ENCODE results near the gene ADH5.
"Not testable (repeated sequence)": the region's sequence is repeated elsewhere in the genome, so short reads cannot be mapped to it uniquely, and the experiment has no call there.

ADH5 gene

GRCh38 chr4:99102634-99103033 is 14.0 kb upstream of the ADH5 start:
- ChIA-PET CTCF (no interaction called here), POLR2A (interaction anchor here (1.2 kb wide), 1 partner anchor 14 kb away, joined by 3 read pairs; the partner anchor contains the start of gene ADH5)
- no peak for TF ChIP-seq FOXM1 (IDR thresholded peaks at IDR 0.05; ENCODE audit: borderline replicate concordance)
- TF ChIP-seq PKNOX1 (IDR thresholded peaks at IDR 0.05), result no peak
- TF ChIP-seq SP1 (IDR thresholded peaks at IDR 0.05), result no peak
- no peak for TF ChIP-seq TARDBP (IDR thresholded peaks at IDR 0.05)
- no peak for DNase-seq (ENCODE audit: extremely low spot score)

- no peak for DNase-seq (ENCODE audit: extremely low spot score)
- TF ChIP-seq ELF4 (IDR thresholded peaks at IDR 0.05) (no peak), BHLHE40 (IDR thresholded peaks at IDR 0.05; ENCODE audit: borderline replicate concordance) (no peak), SUZ12 (IDR thresholded peaks at IDR 0.05) (no peak), FOXA1 (IDR thresholded peaks at IDR 0.05) (no peak), NFRKB (IDR thresholded peaks at IDR 0.05) (no peak), TARDBP (IDR thresholded peaks at IDR 0.05) (no peak)
- POLR2A ChIA-PET, result interaction anchor here (0.7 kb wide), 1 partner anchor 12 kb away, joined by 3 read pairs; the partner anchor contains the start of gene ADH5
- CTCF ChIA-PET, result no interaction called here
These were observed 12.3 kb upstream of the ADH5 start for GRCh38 chr4:99100876-99101275.

GRCh38 chr4:99099814-99100213 is 11.2 kb upstream of the ADH5 start:
- CTCF ChIA-PET; POLR2A ChIA-PET; DNase-seq (ENCODE audit: extremely low spot score): not testable (repeated sequence)

GRCh38 chr4:99099311-99099710 is 10.7 kb upstream of the ADH5 start:
- DNase-seq (ENCODE audit: extremely low spot score), result no peak
- TF ChIP-seq LEF1 (IDR thresholded peaks at IDR 0.05; ENCODE audit: borderline replicate concordance), result no peak
- TF ChIP-seq ELF4 (IDR thresholded peaks at IDR 0.05), result no peak
- TF ChIP-seq NFRKB (IDR thresholded peaks at IDR 0.05), result no peak
- POLR2A ChIA-PET, result no interaction called here
- CTCF ChIA-PET, result no interaction called here

- POLR2A ChIA-PET; CTCF ChIA-PET; DNase-seq (ENCODE audit: extremely low spot score): not testable (repeated sequence)
These were observed 3.3 kb upstream of the ADH5 start for GRCh38 chr4:99091841-99092240.

- no peak for DNase-seq (ENCODE audit: extremely low spot score)
- ChIA-PET POLR2A (no interaction called here), CTCF (no interaction called here)
- TF ChIP-seq FOXK2 (IDR thresholded peaks at IDR 0.05), result no peak
- no peak for TF ChIP-seq ELF4 (IDR thresholded peaks at IDR 0.05)
- TF ChIP-seq LEF1 (IDR thresholded peaks at IDR 0.05; ENCODE audit: borderline replicate concordance), result no peak
- TF ChIP-seq PKNOX1 (IDR thresholded peaks at IDR 0.05), result no peak
- no peak for TF ChIP-seq TARDBP (IDR thresholded peaks at IDR 0.05)
- TF ChIP-seq ARNT (IDR thresholded peaks at IDR 0.05), result no peak
- no peak for TF ChIP-seq CTBP1 (IDR thresholded peaks at IDR 0.05; ENCODE audit: borderline replicate concordance)
- TF ChIP-seq BHLHE40 (IDR thresholded peaks at IDR 0.05; ENCODE audit: borderline replicate concordance), result no peak
- TF ChIP-seq SP1 (IDR thresholded peaks at IDR 0.05), result no peak
- no peak for TF ChIP-seq SUZ12 (IDR thresholded peaks at IDR 0.05)
- TF ChIP-seq NFRKB (IDR thresholded peaks at IDR 0.05), result no peak
- TF ChIP-seq HDGF (IDR thresholded peaks at IDR 0.05; ENCODE audit: borderline replicate concordance), result no peak
- no peak for TF ChIP-seq L3MBTL2 (conservative IDR thresholded peaks at IDR 0.05)
- TF ChIP-seq FOXA1 (IDR thresholded peaks at IDR 0.05), result no peak
- TF ChIP-seq FOXM1 (IDR thresholded peaks at IDR 0.05; ENCODE audit: borderline replicate concordance), result no peak
- TF ChIP-seq ZNF384 (IDR thresholded peaks at IDR 0.05), result no peak
These were observed 2.6 kb upstream of the ADH5 start for GRCh38 chr4:99091216-99091575.

GRCh38 chr4:99090481-99091215 is 2.1 kb upstream of the ADH5 start:
- no peak for TF ChIP-seq PKNOX1 (IDR thresholded peaks at IDR 0.05)
- no peak for TF ChIP-seq SUZ12 (IDR thresholded peaks at IDR 0.05)
- TF ChIP-seq HDGF (IDR thresholded peaks at IDR 0.05; ENCODE audit: borderline replicate concordance), result no peak
- no peak for TF ChIP-seq TARDBP (IDR thresholded peaks at IDR 0.05)
- TF ChIP-seq BHLHE40 (IDR thresholded peaks at IDR 0.05; ENCODE audit: borderline replicate concordance), result no peak
- no peak for TF ChIP-seq ZNF384 (IDR thresholded peaks at IDR 0.05)
- no peak for TF ChIP-seq CTBP1 (IDR thresholded peaks at IDR 0.05; ENCODE audit: borderline replicate concordance)
- TF ChIP-seq FOXM1 (IDR thresholded peaks at IDR 0.05; ENCODE audit: borderline replicate concordance), result no peak
- TF ChIP-seq LEF1 (IDR thresholded peaks at IDR 0.05; ENCODE audit: borderline replicate concordance), result no peak
- TF ChIP-seq FOXK2 (IDR thresholded peaks at IDR 0.05), result no peak
- no peak for TF ChIP-seq ARNT (IDR thresholded peaks at IDR 0.05)
- TF ChIP-seq NFRKB (IDR thresholded peaks at IDR 0.05), result no peak
- TF ChIP-seq L3MBTL2 (conservative IDR thresholded peaks at IDR 0.05), result no peak
- no peak for TF ChIP-seq ELF4 (IDR thresholded peaks at IDR 0.05)
- TF ChIP-seq SP1 (IDR thresholded peaks at IDR 0.05), result no peak
- no peak for TF ChIP-seq FOXA1 (IDR thresholded peaks at IDR 0.05)
- ChIA-PET CTCF (no interaction called here), POLR2A (no interaction called here)
- no peak for DNase-seq (ENCODE audit: extremely low spot score)
